Thyroid gland (tissue), 4 donors: ENCODE data around the gene CSMD2. TPM values are rescaled to one million over a fixed set of nuclear protein-coding genes. Genes with fewer than 3 reads are reported as not detected.

Experiments
- DNase-seq, 2 donors: peaks; one replicate each; pipeline ENCODE4 v3.0.0-alpha.2; 2019
- H3K27ac ChIP-seq, 3 donors: fragments of 200-600 bp; sonication (generic); 1 replicate in 2 of 3; 2 replicates in 1 of 3; pipeline ENCODE4 v1.5.1; 2016 to 2019; ENCODE audit warnings: mild to moderate bottlenecking in 1 of 3, moderate library complexity in 1 of 3
- H3K27me3 ChIP-seq: fragments of 200-600 bp; sonication (generic); one replicate; pipeline ENCODE4 v1.5.1; 2019
- H3K36me3 ChIP-seq, 2 donors: fragments of 200-600 bp; sonication (generic); one replicate each; pipeline ENCODE4 v1.5.1; 2016 to 2019
- H3K4me1 ChIP-seq, 2 donors: fragments of 200-600 bp; sonication (generic); one replicate each; pipeline ENCODE4 v1.5.1; 2017 to 2019
- H3K4me3 ChIP-seq, 3 donors: fragments of 200-600 bp; sonication (generic); replicated peaks in 1 of 3; 1 replicate in 2 of 3; 2 replicates in 1 of 3; pipeline ENCODE4 v1.5.1; 2016; ENCODE audit warnings: mild to moderate bottlenecking in 1 of 3
- H3K9me3 ChIP-seq: fragments of 200-600 bp; sonication (generic); one replicate; pipeline ENCODE4 v1.5.1; 2017
- POLR2A ChIP-seq, 2 donors: fragments of 450-650 bp; IDR thresholded peaks; one replicate each; pipeline ENCODE4 v1.6.1; 2017; ENCODE audit warnings: antibody characterized with exemption in 2 of 2, mild to moderate bottlenecking in 2 of 2, moderate library complexity in 1 of 2
- WGBS, 2 donors: methylation state at CpG; one replicate each; pipeline ENCODE4 v1.1.5; 2017; 5-methylcytosine and 5-hydroxymethylcytosine counted together
- intact Hi-C: fragments of 100-400 bp; cut with DNase I; formaldehyde crosslinking; loops from one replicate; pipeline ENCODE4 v1.15.1; 2023
- total RNA-seq, 4 donors: library from RNA; depleted of rRNA; stranded (reverse); fragments of >200 nt; gene quantifications; one replicate each; pipeline ENCODE4 v1.2.3, GENCODE V29; 2016
- TF ChIP-seq, protein P1 (sequence below), 6 experiments: fragments of 200-600 bp in 3 of 6; fragments of 450-650 bp in 3 of 6; sonication (generic) in 3 of 6; IDR thresholded peaks; one replicate each; pipeline ENCODE4 v1.5.1; 2016 to 2019; ENCODE audit warnings: antibody characterized with exemption in 6 of 6, mild to moderate bottlenecking in 2 of 6, inconsistent platforms in 1 of 6, moderate library complexity in 1 of 6

The CSMD2 gene
- total RNA-seq, 4 donors from 2014 or later: 0.10 to 0.45 (median 0.13) TPM; not detected in 1

DNA sequence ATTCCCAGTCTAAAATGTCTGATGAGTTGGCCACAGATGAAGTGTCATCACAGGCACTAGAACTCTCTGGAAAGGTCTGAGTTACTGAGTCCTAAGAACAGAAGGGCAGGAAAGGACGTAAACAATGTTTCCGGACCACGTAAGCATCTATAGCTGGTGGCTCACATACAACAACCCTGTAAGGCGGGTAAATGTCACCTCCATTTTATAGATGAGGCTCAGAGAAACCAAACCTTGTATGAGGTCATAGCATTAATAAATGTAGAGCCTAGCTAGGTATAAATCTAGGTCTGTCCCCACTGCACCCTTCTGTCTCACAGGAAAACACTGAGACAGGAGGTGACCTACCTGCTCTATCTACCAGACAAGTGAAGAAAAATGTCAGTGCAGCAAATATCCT is 86.6 kb downstream of the CSMD2 start:
- intact Hi-C loops: no loop called here
- WGBS, 2 donors: 85 to 89% methylated on average over 4 of the region's 4 CpGs
- Histone ChIP-seq H3K4me3 (no peak overlapping the region), H3K9me3 (no peaks in the 10 kb centered on the region), H3K36me3 (no peaks in the 10 kb centered on the region), H3K27ac (no peak overlapping the region), H3K27me3 (no peaks in the 10 kb centered on the region), H3K4me1 (no peaks in the 10 kb centered on the region)
- DNase-seq: no peak
- TF ChIP-seq, protein P1, sequence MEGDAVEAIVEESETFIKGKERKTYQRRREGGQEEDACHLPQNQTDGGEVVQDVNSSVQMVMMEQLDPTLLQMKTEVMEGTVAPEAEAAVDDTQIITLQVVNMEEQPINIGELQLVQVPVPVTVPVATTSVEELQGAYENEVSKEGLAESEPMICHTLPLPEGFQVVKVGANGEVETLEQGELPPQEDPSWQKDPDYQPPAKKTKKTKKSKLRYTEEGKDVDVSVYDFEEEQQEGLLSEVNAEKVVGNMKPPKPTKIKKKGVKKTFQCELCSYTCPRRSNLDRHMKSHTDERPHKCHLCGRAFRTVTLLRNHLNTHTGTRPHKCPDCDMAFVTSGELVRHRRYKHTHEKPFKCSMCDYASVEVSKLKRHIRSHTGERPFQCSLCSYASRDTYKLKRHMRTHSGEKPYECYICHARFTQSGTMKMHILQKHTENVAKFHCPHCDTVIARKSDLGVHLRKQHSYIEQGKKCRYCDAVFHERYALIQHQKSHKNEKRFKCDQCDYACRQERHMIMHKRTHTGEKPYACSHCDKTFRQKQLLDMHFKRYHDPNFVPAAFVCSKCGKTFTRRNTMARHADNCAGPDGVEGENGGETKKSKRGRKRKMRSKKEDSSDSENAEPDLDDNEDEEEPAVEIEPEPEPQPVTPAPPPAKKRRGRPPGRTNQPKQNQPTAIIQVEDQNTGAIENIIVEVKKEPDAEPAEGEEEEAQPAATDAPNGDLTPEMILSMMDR (IDR thresholded peaks at IDR 0.05): no peak
- no peak for TF ChIP-seq POLR2A (IDR thresholded peaks at IDR 0.05)

DNA sequence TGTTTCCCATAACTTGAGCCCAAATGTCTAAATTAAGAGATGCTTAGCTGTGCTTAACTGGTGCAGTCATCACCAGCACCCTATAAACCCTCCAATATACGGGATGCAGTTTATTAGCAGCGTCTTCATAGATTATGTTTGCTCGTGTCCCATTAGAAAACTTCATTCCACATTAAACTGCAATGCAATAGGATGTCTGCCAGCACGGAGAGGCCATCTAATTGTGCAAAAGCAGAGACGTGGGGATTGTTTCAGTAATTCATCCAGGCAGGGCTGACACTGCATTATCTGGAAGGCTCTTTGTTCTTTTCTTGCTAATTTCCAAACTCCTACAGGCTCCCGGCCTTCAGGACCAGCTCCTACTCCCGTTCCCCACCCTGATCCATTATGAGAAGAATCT is 89.5 kb downstream of the CSMD2 start:
- H3K9me3 ChIP-seq: no peaks in the 10 kb centered on the region
- no peak overlapping the region for H3K4me3 ChIP-seq
- TF ChIP-seq POLR2A (IDR thresholded peaks at IDR 0.05): no peak
- TF ChIP-seq, protein P1 (IDR thresholded peaks at IDR 0.05): no peak
- no peaks in the 10 kb centered on the region for H3K27me3 ChIP-seq
- intact Hi-C loops: no loop called here
- H3K4me1 ChIP-seq: no peaks in the 10 kb centered on the region
- 76 to 77% methylated on average over 7 of the region's 7 CpGs for WGBS, 2 donors
- DNase-seq: no peak
- H3K36me3 ChIP-seq: no peaks in the 10 kb centered on the region
- H3K27ac ChIP-seq: no peak overlapping the region

DNA sequence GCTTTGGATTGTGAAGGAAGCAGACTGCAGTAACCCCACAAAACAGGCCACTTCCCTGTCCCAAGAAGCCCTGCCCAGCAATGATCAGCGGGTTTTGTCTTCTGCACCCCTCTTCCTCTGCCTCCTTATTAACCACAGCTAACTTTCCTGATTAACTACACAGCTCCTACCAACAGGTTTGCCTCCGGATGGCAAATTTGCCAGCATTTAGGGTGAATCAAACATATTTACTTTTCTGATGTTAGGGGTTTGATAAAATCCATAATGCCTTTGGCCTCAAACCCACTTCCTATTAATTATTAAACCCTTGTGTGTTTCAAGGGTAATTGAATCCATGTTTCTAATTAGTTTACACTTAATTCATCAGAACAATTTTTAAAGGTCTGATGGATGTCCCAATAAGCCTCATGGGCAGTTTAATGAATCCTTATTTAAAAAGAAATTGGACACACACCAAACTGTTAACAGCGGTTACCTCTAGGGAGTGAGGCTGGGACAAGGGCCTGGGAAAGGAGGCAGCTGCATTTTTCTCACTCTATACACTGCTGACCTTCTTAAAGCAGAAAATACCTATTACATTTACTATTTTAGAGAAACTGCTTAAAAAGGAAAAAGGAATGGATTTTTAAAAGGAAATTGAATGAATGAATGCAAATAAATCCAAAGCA is 91.9 kb downstream of the CSMD2 start:
- intact Hi-C loops: no loop called here
- H3K27me3 ChIP-seq: no peaks in the 10 kb centered on the region
- no peaks in the 10 kb centered on the region for H3K4me1 ChIP-seq
- H3K36me3 ChIP-seq: no peaks in the 10 kb centered on the region
- no peaks in the 10 kb centered on the region for H3K9me3 ChIP-seq
- TF ChIP-seq, protein P1 (IDR thresholded peaks at IDR 0.05): no peak
- TF ChIP-seq POLR2A (IDR thresholded peaks at IDR 0.05): no peak
- H3K27ac ChIP-seq: no peak overlapping the region
- 56 to 58% methylated on average over 3 of the region's 3 CpGs for WGBS, 2 donors
- DNase-seq: no peak
- no peak overlapping the region for H3K4me3 ChIP-seq

DNA sequence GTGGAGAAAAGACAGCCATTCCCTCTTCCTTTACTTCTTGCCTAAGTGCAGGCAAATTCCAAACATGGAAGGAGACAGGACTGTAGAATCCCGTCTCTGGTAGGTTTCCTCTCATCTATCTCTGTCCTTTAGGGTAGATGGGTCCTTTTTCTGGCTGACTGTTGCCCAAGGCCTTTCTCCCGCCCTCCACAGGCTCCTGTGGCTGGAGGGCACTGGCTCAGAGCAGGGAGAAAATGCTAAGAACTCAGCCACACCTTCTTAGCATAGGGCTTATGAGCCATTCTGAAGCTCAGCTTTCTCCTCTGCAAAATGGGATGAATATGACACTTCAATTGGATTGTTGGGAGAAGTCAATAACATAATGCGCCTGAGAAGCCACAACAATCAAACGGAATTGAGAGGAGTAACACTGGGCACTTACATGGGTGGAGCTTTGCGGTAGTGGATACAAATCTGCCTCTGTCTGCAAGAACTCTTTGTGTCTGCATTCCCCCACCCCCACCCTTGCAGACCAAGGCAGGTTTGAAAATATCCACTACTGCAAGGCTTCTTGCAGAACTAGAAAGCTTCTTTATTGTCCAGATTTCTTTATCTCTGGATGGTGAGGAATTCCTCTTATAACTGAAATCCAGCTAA is 94.7 kb downstream of the CSMD2 start:
- H3K36me3 ChIP-seq: no peaks in the 10 kb centered on the region
- 66 to 68% methylated on average over 5 of the region's 5 CpGs for WGBS, 2 donors
- no peak for TF ChIP-seq POLR2A (IDR thresholded peaks at IDR 0.05)
- TF ChIP-seq, protein P1 (IDR thresholded peaks at IDR 0.05): no peak
- intact Hi-C loops: no loop called here
- no peak overlapping the region for H3K4me3 ChIP-seq
- H3K9me3 ChIP-seq: no peaks in the 10 kb centered on the region
- no peak for DNase-seq
- no peak overlapping the region for H3K27ac ChIP-seq
- H3K4me1 ChIP-seq: no peaks in the 10 kb centered on the region
- H3K27me3 ChIP-seq: no peaks in the 10 kb centered on the region

DNA sequence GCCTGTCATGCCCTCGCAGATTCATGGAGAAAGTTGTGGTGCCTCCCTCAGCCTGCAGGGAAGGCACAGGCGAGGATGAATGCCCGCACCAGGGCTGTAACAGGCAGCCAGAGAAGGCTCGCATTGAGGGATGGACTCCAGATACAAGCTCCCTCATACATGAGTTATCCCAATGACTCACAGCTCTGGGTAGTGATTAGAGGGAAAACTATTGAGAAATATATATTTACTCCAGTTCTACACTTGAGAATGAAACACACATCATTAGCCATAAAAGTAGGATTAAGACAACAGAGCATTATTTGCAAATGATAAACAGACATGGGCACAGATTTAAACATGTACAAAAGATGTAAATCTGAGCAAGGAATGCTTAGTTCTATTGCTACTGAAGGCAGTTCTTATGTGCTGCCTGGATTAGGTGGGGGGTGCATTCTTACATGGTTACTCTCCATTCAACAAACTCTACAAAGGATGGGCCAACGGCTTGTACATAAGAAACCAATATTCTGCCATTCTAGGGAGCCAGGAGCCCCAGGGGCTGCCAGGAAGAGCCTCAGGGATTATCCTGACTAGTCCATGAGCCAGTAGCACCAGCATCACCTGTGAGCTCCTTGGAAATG is 97.9 kb downstream of the CSMD2 start:
- no peak for DNase-seq
- Histone ChIP-seq H3K27me3 (no peaks in the 10 kb centered on the region), H3K4me1 (no peaks in the 10 kb centered on the region), H3K36me3 (no peaks in the 10 kb centered on the region), H3K9me3 (no peaks in the 10 kb centered on the region), H3K4me3 (no peak overlapping the region), H3K27ac (no peak overlapping the region)
- no peak for TF ChIP-seq POLR2A (IDR thresholded peaks at IDR 0.05)
- 75 to 88% methylated on average over 5 of the region's 5 CpGs for WGBS, 2 donors
- intact Hi-C loops: no loop called here
